ENCODE measurements around the gene CIAPIN1. TPM values are rescaled to one million over a fixed set of nuclear protein-coding genes. Genes with fewer than 3 reads are reported as not detected.

CIAPIN1 gene
- total RNA-seq, 2 experiments from 2014 or later, result 53.3 to 53.4 TPM

DNA sequence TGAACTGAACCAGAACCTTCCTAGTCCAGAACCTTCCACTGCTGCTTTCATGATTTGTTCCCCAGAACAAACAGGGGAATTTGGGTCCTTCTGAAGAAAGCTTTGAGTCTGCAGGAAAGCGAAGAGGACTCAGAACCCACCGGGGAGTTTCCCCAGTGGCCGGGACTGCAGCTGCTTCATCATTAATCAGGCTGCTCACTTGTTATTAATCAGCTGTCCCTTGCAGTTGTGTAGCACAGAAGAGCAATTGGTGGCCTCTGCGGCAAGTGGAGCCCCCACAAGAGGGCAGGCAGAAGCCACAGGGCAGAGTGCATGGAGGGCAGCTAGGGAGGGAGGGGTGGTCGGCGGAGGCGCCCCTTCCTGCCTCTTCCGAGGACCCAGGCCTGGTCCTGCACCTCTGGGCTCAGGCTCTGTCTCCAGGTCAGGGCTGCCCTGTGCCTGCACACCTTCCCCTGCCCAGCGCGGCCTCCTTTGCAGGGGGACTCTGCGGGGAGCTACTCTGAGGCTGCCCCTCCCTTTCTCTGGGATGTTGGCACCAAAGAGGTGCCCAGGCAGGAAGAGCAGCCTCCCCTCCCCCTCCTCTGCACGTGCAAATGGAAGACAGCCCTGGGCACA is 35.7 kb downstream of the CIAPIN1 start:
- ATAC-seq (no peak), DNase-seq (no peak)
- Mint-ChIP-seq H3K27ac (no peak overlapping the region), H3K27me3 (no peaks in the 10 kb centered on the region), H3K36me3 (ENCODE audit: low read depth) (no peaks in the 10 kb centered on the region), H3K4me3 (no peak overlapping the region), H3K9me3 (no peaks in the 10 kb centered on the region), H3K4me1 (ENCODE audit: low read depth) (no peaks in the 10 kb centered on the region)
- TF ChIP-seq, protein P1, sequence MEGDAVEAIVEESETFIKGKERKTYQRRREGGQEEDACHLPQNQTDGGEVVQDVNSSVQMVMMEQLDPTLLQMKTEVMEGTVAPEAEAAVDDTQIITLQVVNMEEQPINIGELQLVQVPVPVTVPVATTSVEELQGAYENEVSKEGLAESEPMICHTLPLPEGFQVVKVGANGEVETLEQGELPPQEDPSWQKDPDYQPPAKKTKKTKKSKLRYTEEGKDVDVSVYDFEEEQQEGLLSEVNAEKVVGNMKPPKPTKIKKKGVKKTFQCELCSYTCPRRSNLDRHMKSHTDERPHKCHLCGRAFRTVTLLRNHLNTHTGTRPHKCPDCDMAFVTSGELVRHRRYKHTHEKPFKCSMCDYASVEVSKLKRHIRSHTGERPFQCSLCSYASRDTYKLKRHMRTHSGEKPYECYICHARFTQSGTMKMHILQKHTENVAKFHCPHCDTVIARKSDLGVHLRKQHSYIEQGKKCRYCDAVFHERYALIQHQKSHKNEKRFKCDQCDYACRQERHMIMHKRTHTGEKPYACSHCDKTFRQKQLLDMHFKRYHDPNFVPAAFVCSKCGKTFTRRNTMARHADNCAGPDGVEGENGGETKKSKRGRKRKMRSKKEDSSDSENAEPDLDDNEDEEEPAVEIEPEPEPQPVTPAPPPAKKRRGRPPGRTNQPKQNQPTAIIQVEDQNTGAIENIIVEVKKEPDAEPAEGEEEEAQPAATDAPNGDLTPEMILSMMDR (IDR thresholded peaks at IDR 0.05), result no peak
- intact Hi-C loops (cut with micrococcal nuclease), result no loop called here
- POLR2A ChIA-PET, result interaction anchor here (1.3 kb wide), 1 partner anchor 111 kb away, joined by 4 read pairs; no protein-coding TSS in a partner anchor
- CTCF ChIA-PET, result interaction anchor here (10.9 kb wide), 1 partner anchor 109 kb away, joined by 258 read pairs; no protein-coding TSS in a partner anchor

DNA sequence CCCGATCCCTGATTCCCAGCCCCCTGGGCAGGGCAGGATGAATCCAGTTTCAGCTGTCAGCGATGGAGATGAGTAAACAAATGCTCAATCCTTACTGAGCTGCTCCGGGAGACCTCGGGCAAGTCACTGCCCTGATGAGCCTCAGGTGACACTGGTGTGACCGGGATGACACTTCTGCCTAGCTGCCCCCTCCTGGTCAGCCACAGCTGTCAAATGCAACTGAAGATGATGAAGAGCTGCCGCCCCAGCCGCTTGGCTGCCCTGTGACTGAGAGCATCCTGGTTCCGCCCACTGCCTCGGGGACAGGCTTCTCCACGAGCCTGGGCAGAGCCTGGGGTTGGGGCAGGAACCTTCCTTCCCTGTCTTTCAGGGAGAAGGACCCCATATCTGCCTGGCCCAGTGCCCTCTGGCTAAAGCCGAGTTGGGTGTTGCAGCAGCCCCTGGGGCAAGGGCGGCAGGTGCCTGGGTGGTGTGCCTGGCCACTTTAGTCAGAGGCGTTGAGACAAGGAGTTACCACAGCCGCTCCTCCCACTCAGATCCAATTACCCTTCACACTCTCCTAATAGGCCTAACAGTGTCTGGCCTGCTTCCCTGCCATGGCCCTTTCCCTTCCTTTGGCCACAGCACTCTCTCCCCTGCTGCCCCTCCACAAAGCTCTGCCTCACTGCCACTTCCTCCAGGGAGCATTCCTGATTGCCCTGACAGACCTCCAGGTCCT is 37.2 kb downstream of the CIAPIN1 start:
- Mint-ChIP-seq H3K27me3 (peaks cover 2% of the 10 kb centered on the region), H3K4me1 (ENCODE audit: low read depth) (peaks cover 5% of the 10 kb centered on the region), H3K4me3 (no peak overlapping the region), H3K27ac (no peak overlapping the region), H3K36me3 (ENCODE audit: low read depth) (no peaks in the 10 kb centered on the region), H3K9me3 (no peaks in the 10 kb centered on the region)
- ATAC-seq, result no peak
- intact Hi-C loops (cut with micrococcal nuclease), result no loop called here
- DNase-seq, result no peak
- ChIA-PET POLR2A (no interaction called here), CTCF (interaction anchor here (1.3 to 1.4 kb wide), 2 partner anchors 9 to 109 kb away, joined by 4 read pairs; no protein-coding TSS in a partner anchor)
- TF ChIP-seq, protein P1 (IDR thresholded peaks at IDR 0.05), result no peak

DNA sequence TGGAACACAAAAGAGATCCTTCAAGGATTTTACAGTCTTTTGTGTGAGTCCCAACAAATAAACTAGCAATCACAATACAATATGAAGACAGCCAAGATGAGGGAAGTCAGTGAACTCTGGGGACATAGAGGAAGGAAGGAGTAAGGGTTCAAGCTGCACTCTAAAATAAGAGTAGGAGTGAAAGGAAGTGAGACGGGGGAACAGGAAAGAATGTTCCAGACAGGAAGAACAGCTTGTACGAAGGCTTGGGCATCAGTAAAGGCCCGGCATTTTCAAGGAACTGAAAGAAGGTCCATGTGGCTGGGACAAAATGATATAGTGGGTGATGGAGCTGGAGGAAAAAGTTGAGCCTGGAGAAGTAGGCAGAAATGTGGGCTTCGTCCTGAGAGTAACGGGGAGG is 38.1 kb downstream of the CIAPIN1 start:
- H3K27ac Mint-ChIP-seq, result no peak overlapping the region
- peaks cover 9% of the 10 kb centered on the region for H3K4me1 Mint-ChIP-seq (ENCODE audit: low read depth)
- no peak overlapping the region for H3K4me3 Mint-ChIP-seq
- DNase-seq (no peak), ATAC-seq (no peak)
- peaks cover 2% of the 10 kb centered on the region for H3K27me3 Mint-ChIP-seq
- no peaks in the 10 kb centered on the region for H3K9me3 Mint-ChIP-seq
- CTCF ChIA-PET, result interaction anchor here (1.3 to 1.4 kb wide), 2 partner anchors 10 to 109 kb away, joined by 4 read pairs; no protein-coding TSS in a partner anchor
- no peaks in the 10 kb centered on the region for H3K36me3 Mint-ChIP-seq (ENCODE audit: low read depth)
- POLR2A ChIA-PET, result no interaction called here
- TF ChIP-seq, protein P1 (IDR thresholded peaks at IDR 0.05), result no peak
- intact Hi-C loops (cut with micrococcal nuclease), result no loop called here

DNA sequence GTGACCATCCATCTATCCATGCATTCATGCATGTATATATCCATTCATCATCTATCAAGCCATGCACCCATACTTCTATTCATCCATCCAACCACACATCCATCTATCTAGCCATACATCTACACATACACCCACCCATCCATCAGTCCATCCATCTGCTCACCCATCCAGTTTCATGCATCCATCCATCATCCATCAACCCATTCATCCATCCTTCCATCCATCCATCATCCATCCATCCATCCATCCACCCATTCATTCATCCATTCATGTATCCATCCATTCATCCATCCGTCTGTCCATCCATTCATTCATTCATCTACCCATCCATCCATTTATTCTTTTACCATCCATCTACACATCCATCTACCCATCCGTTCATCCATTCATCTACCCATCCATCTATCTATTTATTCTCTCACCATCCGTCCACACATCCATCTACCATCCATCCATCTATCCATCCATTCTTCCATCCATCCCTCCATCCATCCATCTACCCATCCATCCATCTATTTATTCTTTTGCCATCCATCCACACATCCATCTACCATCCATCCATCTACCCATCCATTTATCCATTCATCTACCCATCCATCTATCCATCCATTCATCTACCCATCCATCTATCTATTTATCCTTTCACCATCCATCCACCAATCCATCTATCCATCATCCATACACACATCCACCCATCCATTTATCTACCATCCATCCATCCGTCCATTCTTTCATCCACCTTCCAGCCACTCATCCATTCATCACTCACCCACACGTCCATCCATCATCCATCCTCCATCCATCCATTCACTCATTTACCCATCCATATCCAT is 39.4 kb downstream of the CIAPIN1 start:
- intact Hi-C loops (cut with micrococcal nuclease), result no loop called here
- H3K4me1 Mint-ChIP-seq (ENCODE audit: low read depth), result peaks cover 9% of the 10 kb centered on the region
- peaks cover 2% of the 10 kb centered on the region for H3K27me3 Mint-ChIP-seq
- DNase-seq, result no peak
- ChIA-PET POLR2A (no interaction called here), CTCF (interaction anchor here (1.6 kb wide), 1 partner anchor 9 kb away, joined by 5 read pairs; no protein-coding TSS in a partner anchor)
- H3K9me3 Mint-ChIP-seq, result no peaks in the 10 kb centered on the region
- no peak overlapping the region for H3K27ac Mint-ChIP-seq
- H3K36me3 Mint-ChIP-seq (ENCODE audit: low read depth), result no peaks in the 10 kb centered on the region
- H3K4me3 Mint-ChIP-seq, result no peak overlapping the region
- TF ChIP-seq, protein P1 (IDR thresholded peaks at IDR 0.05), result no peak
- no peak for ATAC-seq

Measured in activated CD8-positive, alpha-beta T cell treated with anti-CD3 and anti-CD28 coated beads for 36 hours (primary cell).